Astrocyte of the cerebellum (primary cell): ENCODE results near the gene PPM1G.

Experiments used
- DNase-seq: peaks from one replicate; pipeline ENCODE4 v3.0.0-alpha.2; 2011; ENCODE audit warnings: low read depth
- H3K4me3 ChIP-seq: 2 replicates; pipeline ENCODE4 v1.5.1; 2011; ENCODE audit warnings: mild to moderate bottlenecking, low read depth, low read length, moderate library complexity
- CTCF ChIP-seq: IDR thresholded peaks from 2 replicates; pipeline ENCODE4 v1.5.1; 2012; ENCODE audit warnings: low read length, low read depth, moderate library complexity, mild to moderate bottlenecking; ENCODE audit errors: missing control alignments
- in situ Hi-C: cut with HindIII; loops from 2 replicates; pipeline ENCODE4 v1.10.0; 2017; ENCODE audit warnings: low sequenced_read_pairs

Gene PPM1G

GRCh38 chr2:27335311-27335710, 74.1 kb downstream of the PPM1G start:
- no peak overlapping the region for H3K4me3 ChIP-seq
- no peak for TF ChIP-seq CTCF
- in situ Hi-C loops, result no loop called here
- DNase-seq, result no peak
